Activated naive CD4-positive, alpha-beta T cell treated with anti-CD3 and anti-CD28 coated beads, Interleukin-2, amount 50 U/mL, for 72 hours (primary cell): ENCODE results near the gene CHMP5. TPM values are rescaled to one million over a fixed set of nuclear protein-coding genes. Genes with fewer than 3 reads are reported as not detected.

ENCODE experiments used
- ATAC-seq, 2 donors: fragments of 150-1000 bp; cut with Tn5 transposase; 2 replicates each; pipeline ENCODE4 v1.10.0; 2021; ENCODE audit warnings: mild to moderate bottlenecking in 2 of 2, moderate library complexity in 2 of 2
- DNase-seq, 2 donors: peaks; one replicate each; pipeline ENCODE4 v3.0.0; 2021 to 2022; ENCODE audit warnings: low spot score in 2 of 2
- H3K27ac Mint-ChIP-seq, 2 donors: one replicate each; pipeline ENCODE4 v1.8.0; 2022; ENCODE audit warnings: mild to moderate bottlenecking in 2 of 2, mixed read lengths in 2 of 2
- H3K36me3 Mint-ChIP-seq, 2 donors: one replicate each; pipeline ENCODE4 v1.8.0; 2022; ENCODE audit warnings: mixed read lengths in 2 of 2
- H3K9me3 Mint-ChIP-seq, 2 donors: one replicate each; pipeline ENCODE4 v1.8.0; 2022; ENCODE audit warnings: mixed read lengths in 2 of 2
- total RNA-seq, 2 donors: library from RNA; stranded (reverse); gene quantifications; one replicate each; pipeline ENCODE4 v1.2.3, GENCODE V29; 2022

CHMP5 gene
- total RNA-seq, 2 donors from 2014 or later = 115 to 123 TPM

DNA sequence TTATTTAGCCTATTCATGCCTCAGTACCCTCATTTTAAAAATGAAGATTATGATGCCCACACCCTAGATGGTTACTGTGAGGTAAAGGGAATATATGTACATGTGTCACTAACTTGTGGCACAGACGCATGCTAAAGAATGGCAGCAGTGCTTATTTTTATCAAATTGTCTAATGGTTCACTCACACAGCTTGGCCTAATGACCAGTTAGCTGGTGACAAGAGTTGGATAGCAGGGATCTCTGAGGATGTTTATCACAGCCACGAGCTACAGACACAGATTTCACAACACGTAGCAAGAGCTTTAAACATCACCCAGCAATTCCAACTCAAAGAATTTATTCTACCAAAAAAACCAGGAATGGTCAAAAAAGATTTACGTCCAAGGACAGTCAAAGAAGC lies 7.6 kb upstream of the CHMP5 start:
- Mint-ChIP-seq H3K27ac (no peak overlapping the region), H3K36me3 (peaks cover 37 to 38% of the 10 kb centered on the region in 2 donors)
- ATAC-seq = no peak

DNA sequence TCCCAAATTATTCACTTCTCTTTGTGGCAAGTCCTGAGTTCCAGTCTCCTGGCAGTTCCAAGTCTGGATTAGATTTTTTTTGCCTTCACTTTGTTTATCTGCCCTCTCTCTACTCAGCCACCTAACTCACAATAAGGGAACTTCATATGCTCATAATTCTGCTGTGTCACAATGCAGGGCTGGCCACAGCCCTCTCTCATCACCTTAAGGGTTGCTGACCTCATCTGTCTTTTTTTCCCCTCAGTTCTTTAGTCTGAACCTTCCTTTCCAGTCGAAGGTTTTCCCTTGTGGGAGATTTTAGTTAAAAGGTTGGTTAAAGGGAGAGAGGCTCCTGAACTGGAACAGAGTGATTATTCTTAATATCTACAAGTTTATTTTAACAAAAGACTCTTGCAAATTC lies 4.5 kb upstream of the CHMP5 start:
- ATAC-seq = no peak
- no peaks in the 10 kb centered on the region for H3K9me3 Mint-ChIP-seq
- DNase-seq = no peak
- H3K27ac Mint-ChIP-seq = peak overlapping the region; percentile 62 to 64
- H3K36me3 Mint-ChIP-seq = peaks cover 54 to 58% of the 10 kb centered on the region in 2 donors

More for the DNA sequence above, 7.6 kb upstream of the CHMP5 start:
- no peak for DNase-seq
- H3K9me3 Mint-ChIP-seq = no peaks in the 10 kb centered on the region

DNA sequence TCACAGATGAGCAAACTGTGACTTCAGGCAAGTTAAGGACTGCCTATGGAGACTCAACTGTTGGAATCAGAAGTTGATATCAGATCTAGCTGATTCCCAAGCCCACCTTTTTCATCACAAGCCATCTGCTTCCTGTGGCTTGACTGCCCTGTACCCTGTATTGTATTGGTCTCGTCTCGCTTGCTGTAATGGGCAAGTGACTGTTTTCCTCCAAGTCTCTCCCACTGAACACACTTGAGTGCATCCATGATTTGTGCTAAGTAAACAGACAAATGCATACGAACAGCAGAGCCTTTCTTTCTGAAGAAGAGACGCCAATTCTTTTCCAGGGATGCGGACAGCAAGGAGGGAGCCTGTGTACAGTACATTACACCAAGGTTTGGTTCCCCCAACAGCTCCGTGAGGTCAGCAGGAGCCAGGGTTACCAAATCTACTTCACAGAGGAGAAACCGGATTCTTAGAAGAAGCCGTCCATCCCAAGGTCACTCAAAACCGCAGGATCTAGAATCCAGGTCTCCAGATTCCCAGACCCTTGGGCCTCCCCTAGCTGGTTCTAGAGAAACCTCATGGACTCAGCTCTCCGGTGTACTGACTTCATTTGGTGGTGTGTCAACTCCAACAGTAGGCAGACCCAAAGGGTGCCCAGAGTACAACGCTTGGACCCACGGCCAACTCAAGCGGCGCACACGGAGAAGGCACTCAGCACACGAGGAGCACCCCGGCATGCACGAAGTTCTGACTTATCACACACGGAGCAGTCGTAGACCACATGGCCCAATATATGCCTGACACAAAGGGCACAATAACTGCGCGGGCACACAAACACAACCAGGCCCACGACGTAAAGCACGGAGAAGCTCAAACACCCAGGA lies 1.5 kb upstream of the CHMP5 start:
- no peak for ATAC-seq
- Mint-ChIP-seq H3K9me3 (no peaks in the 10 kb centered on the region), H3K36me3 (peaks cover 63 to 68% of the 10 kb centered on the region in 2 donors), H3K27ac (peak overlapping the region; percentile 95 to 98)
- DNase-seq = peak in 1 of 2 donors; percentile 15

DNA sequence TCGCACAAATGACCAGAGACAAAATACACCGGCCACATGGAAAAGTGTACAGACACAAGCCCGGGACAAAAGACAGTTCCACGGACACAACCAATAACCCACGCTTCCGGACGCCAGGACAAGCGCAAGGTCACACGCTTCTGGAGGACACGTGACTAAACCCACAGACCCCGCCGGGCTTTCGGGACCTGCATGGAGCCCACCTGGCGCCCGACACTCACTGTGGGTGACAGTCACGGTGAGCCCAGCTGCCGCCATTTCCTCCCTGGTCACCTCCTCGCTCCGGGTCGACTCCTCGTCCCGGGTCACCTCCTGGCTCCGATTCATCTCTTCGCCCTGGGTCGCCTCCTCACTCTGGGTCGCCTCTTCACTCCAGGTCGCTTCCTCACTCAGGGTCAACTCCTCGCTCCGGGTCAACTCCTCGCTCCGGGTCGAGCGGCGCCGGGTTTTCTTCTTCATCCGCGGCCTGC lies 811 bp upstream of the CHMP5 start:
- H3K36me3 Mint-ChIP-seq = peaks cover 58 to 61% of the 10 kb centered on the region in 2 donors
- H3K9me3 Mint-ChIP-seq = no peaks in the 10 kb centered on the region
- H3K27ac Mint-ChIP-seq = peak overlapping the region; percentile 95 to 98
- DNase-seq = peak in 1 of 2 donors; percentile 73
- peak; percentile 5 to 33 for ATAC-seq

DNA sequence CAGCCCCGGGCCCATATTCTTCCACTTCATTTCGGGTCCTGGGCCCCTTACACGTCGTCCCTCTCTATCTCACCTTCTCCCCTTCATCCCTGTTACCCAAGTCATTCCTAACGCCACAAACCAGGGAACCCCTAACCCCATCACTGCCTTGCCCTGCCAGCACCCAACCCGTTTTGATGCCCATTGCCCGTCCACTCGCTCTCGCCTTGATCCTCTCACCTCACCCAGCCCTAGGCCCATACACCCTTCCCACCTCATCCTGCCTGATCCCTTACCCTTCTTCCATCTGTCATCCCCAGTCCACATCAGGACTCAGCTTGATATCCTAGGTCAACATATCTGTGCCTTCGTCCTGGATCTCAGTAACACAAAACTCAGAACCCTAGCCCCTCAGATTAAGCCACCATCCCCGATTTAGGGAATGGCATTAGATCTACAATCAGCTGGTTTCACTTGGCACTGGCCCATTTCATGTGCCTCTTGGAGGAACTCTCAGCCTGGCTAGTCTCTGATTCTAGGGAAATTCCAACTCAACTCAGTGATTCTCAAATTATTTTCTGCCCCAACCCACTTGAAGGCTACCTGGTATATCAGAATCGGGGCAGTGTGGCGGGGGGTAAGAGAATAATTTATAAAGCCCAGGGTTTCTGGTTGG lies 489 bp downstream of the CHMP5 start:
- DNase-seq = no peak
- peaks cover 49 to 57% of the 10 kb centered on the region in 2 donors for H3K36me3 Mint-ChIP-seq
- ATAC-seq = no peak
- H3K9me3 Mint-ChIP-seq = no peaks in the 10 kb centered on the region
- peak overlapping the region; percentile 98 to 99 for H3K27ac Mint-ChIP-seq

DNA sequence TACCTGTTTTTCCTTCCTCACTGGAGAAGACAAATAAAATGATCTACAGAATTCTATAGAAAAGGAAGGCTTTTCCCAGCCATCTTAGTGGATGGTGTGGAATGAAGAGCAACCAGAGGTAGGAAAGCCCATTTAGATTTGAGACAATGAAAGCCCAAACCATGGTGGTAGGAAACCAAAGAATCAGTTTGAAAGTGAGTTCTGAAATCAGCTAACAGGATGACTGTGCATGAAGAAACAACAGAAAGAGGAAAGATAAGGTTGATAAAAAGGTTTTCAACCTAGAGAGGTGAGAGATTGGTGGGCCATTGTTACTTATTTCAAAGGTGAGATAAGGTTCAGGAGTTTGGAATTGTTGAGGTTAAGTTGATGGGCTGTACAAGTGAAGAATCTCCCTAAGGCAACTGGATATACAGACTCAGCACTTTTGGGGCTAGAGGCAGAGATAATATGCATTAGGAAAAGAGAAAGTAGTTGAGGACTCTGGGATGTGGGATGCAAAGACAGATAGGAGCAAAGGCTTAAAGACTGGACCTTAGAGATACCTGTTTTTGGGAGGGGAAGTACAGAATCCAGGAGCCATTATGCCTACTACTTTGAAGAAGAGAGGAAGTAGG lies 2.4 kb downstream of the CHMP5 start:
- Mint-ChIP-seq H3K27ac (peak overlapping the region; percentile 1 to 98), H3K36me3 (peaks cover 40 to 55% of the 10 kb centered on the region in 2 donors), H3K9me3 (no peaks in the 10 kb centered on the region)
- no peak for DNase-seq
- no peak for ATAC-seq

DNA sequence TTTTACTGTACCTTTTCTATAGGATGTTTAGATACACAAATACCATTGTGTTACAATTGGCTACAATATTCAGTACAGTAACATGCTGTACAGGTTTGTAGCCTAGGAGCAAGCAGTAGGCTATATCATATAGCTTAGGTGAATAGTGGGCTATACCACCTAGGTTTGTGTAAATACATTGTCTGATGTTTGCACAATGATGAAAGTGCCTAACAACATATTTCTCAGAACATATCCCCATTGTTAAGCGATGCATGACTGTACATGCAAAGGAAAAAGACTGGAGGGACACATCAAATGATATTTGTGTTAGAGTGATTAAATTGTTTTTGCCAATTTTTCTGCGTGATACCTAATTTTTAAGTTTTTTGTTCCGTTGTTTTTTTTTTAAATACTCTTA lies 5.3 kb downstream of the CHMP5 start:
- H3K36me3 Mint-ChIP-seq = peaks cover 17 to 36% of the 10 kb centered on the region in 2 donors
- no peaks in the 10 kb centered on the region for H3K9me3 Mint-ChIP-seq
- no peak overlapping the region for H3K27ac Mint-ChIP-seq
- DNase-seq (no peak), ATAC-seq (no peak)

DNA sequence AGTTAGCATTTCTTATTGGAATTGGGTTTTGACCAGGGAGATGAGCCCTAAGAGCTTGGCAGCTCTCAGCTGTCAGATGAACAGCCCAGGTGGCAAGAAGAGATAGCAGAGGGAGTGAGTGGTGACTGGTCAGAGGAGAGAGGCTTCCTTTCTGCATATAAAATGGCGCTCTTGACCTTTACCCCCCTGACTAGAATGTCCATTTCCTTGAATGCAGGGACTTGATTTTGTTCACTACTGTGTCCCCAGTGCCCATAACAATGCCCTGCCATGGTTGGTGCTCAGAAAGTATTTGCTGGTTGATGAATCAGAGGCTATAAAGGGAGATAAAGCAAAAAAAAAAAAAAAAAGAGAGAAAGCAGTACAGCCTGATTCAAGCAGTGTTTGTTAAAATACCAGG lies 7.2 kb downstream of the CHMP5 start:
- peaks cover 4 to 23% of the 10 kb centered on the region in 2 donors for H3K36me3 Mint-ChIP-seq
- H3K9me3 Mint-ChIP-seq = no peaks in the 10 kb centered on the region
- DNase-seq (no peak), ATAC-seq (no peak)
- H3K27ac Mint-ChIP-seq = peak overlapping the region; percentile 47 to 52

DNA sequence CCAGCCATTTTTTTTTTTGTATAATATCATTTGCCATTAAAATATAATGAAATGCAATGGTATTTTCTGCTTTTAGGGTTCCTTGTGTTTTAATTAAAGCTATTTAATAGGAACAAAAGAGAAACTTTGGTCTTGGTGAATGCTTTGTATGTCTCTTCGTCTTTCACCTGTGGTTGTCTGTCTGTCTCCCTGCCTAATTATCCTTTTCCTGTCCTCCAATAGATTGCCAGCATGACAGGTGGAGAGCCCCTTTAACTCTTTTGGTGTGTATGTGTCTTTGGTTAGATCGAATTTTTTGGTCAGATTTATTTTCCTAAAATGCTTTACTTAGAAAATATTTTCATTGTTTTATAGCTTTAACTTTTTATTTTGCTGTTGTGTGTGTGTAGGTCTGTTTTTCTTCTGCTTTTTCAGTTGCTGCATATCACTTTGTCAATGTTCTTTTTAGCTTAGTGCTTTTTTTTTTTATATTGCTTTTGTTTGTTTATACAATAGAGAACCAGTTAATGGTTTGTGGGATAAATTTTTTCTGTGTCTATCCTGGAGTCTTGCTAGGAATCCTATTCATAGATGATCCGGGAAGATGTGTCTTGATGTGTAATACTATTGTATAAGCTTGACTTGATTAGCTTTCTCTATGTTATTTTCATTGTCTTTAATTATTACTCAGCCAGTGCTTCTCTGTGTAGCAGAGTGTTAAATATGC lies 8.6 kb downstream of the CHMP5 start:
- Mint-ChIP-seq H3K27ac (peak overlapping the region; percentile 3 to 36), H3K36me3 (peaks cover 0 to 18% of the 10 kb centered on the region in 2 donors), H3K9me3 (no peaks in the 10 kb centered on the region)
- no peak for ATAC-seq
- DNase-seq = no peak

DNA sequence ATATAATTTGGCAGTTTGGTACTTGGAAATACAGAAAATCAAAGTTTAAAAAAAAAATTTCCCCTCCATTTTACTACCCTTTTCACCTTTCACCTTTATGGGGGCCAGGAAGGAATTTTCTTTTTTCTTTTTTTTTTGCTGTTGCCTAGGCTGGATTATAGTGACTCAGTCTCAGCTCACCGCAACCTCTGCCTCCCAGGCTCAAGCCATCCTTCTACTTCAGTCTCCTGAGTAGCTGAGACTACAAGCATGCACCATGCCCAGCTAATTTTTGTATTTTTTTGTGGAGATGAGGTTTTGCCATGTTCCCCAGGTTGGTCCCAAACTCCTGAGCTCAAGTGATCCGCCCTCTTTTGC lies 9.1 kb downstream of the CHMP5 start:
- H3K36me3 Mint-ChIP-seq = peaks cover 0 to 18% of the 10 kb centered on the region in 2 donors
- H3K27ac Mint-ChIP-seq = peak overlapping the region; percentile 36 to 75
- ATAC-seq (no peak), DNase-seq (no peak)
- no peaks in the 10 kb centered on the region for H3K9me3 Mint-ChIP-seq

DNA sequence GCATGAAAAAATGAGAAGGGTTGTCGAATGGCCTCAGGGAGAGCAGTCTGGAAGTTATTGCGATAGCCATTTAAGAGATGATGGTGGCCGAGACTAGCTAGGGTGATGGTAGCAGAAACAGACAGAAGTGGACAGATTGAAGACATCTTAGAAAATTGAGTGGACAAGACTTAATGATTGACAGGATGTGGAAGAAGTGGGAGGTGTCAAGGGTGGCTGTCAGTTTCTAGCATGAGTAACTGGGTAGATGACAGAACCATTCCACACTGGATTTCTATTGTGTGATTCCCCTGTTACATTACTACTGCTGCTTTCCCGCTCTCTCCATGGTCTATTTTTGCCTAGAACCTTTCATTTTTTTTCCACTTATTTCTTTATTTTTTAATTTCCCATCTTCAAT lies 12.6 kb downstream of the CHMP5 start:
- DNase-seq (no peak), ATAC-seq (peak in 1 of 2 donors; percentile 50)
- no peaks in the 10 kb centered on the region for H3K9me3 Mint-ChIP-seq
- H3K27ac Mint-ChIP-seq = no peak overlapping the region
- peaks cover 0 to 5% of the 10 kb centered on the region in 2 donors for H3K36me3 Mint-ChIP-seq

DNA sequence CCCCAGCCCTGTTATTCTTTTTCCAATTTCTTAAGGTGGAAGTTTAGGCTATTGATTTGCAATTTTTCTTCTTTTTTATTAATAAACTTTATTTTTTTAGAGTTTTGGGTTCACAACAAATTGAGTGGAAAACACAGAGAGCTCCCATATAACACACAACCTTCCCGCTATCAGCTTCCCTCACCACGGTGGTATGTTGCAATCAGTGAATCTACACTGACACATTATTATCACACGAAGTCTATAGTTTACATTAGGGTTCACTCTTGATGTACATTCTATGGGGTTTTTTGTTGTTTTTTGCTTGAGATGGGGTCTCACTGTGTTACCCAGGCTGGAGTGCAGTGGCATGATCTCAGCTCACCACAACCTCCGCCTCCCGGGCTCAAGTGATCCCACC lies 20.7 kb downstream of the CHMP5 start:
- ATAC-seq = no peak
- Mint-ChIP-seq H3K9me3 (no peaks in the 10 kb centered on the region), H3K27ac (peak overlapping the region; percentile 35 to 83), H3K36me3 (peaks cover 0 to 2% of the 10 kb centered on the region in 2 donors)
- no peak for DNase-seq

DNA sequence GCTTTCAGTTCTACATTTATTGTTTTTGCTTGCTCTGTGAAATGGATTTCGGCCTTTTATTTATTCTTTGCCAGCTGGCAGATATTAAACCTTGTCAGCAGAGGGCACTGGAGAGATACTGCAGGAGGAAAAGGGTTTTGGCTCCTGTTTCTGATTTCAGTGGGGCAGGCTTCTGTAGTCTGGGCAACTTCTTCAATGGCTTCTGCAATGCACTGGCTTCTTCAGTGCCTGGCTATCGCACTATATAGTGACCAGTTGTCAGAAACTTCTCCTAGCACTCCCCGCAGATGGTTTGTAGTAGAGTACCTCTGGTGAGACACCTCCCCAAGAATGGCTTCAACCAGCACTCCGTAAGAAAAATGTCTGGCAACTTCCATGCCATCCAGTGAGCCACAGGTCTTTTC lies 22.2 kb downstream of the CHMP5 start:
- peaks cover 9 to 13% of the 10 kb centered on the region in 2 donors for H3K36me3 Mint-ChIP-seq
- peak overlapping the region in 1 of 2 donors; percentile 99 for H3K27ac Mint-ChIP-seq
- DNase-seq = peak in 1 of 2 donors; percentile 60
- ATAC-seq = no peak
- H3K9me3 Mint-ChIP-seq = peaks cover 0 to 2% of the 10 kb centered on the region in 2 donors

DNA sequence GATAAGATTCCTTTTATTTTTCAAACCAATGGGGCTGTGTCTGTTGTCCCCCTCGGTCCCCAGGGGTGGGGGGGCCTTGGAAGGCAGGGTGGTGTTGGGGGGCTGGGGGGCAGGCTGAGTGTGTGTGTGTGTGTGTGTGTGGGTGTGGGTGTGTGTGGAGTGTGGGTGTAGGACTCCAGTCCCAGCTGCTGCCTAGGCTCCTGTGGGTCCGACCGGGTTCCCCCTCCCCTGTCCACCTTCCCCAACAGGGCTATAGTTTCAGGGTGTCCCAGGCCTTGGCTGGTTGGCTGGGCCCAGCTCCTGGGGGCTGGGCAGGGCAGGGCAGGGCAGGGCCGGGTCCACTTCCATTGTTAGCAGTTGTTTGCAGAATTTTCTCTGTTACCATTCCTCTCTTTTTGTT lies 23.4 kb downstream of the CHMP5 start:
- DNase-seq (no peak), ATAC-seq (no peak)
- Mint-ChIP-seq H3K27ac (peak overlapping the region in 1 of 2 donors; percentile 99), H3K36me3 (peaks cover 18 to 23% of the 10 kb centered on the region in 2 donors), H3K9me3 (peaks cover 0 to 8% of the 10 kb centered on the region in 2 donors)

DNA sequence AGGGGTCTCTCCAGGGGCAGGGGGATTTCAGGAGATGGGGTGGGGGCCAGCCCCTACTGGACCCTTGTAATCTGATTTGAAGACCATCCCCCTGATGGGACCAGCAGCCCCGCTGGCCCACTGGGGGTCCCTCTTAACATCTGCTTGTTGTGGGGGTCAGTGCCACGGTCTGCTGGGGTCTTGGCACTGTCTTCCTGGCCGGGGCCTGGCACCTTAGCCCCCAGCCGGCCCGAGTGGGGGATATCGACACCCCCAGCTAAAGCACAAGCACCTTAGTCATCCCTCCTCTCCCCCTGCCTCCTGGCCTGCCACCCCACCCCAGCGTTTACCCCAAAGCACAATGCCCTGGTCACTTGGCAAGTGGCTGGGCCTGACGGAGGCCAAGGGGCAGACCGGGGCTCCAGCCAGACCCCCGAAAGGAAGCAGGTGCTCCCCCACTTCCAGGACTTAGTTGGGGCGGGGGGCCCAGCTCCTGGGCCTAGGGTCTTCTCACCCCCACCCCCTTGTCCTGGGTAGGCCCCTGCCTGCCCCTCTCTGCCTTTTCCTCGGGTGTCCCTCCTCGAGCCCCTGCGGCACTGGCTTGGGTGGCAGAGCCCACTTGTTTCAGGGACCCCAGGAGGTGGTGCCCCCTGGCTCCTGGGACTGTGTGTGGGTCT lies 24.1 kb downstream of the CHMP5 start:
- DNase-seq (peak in 1 of 2 donors; percentile 56), ATAC-seq (no peak)
- peak overlapping the region in 1 of 2 donors; percentile 99 for H3K27ac Mint-ChIP-seq
- H3K36me3 Mint-ChIP-seq = peaks cover 18 to 23% of the 10 kb centered on the region in 2 donors
- peaks cover 0 to 8% of the 10 kb centered on the region in 2 donors for H3K9me3 Mint-ChIP-seq

DNA sequence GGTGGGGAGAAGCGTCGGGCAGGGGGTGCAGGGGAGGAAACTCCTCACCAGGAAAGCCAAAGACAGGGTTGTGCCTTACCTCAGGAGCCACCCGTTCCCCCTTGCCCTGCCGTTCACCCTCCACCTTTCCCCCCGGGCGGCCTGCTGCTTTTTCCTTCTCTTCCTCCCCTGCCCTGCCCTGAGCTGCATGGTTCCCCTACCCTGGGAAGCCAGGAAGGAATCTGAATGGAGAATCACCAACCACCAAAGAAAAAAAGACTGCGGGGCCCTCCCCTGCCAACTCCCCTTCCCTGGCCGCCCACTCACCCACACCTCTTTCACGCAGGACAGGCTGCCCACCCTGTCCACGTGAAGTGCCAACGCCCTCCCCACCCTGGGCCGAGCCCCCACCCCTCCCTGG lies 24.6 kb downstream of the CHMP5 start:
- no peak for ATAC-seq
- Mint-ChIP-seq H3K36me3 (peaks cover 21 to 25% of the 10 kb centered on the region in 2 donors), H3K27ac (peak overlapping the region; percentile 99), H3K9me3 (peaks cover 0 to 8% of the 10 kb centered on the region in 2 donors)
- DNase-seq = peak in 1 of 2 donors; percentile 67
